Measurements from ENCODE around the gene GALNTL6. TPM values are rescaled to one million over a fixed set of nuclear protein-coding genes. Genes with fewer than 3 reads are reported as not detected.

The GALNTL6 gene
- total and polyA plus RNA-seq, 3 donors from 2014 or later: 2.9 to 6.2 (median 4.9) TPM

DNA sequence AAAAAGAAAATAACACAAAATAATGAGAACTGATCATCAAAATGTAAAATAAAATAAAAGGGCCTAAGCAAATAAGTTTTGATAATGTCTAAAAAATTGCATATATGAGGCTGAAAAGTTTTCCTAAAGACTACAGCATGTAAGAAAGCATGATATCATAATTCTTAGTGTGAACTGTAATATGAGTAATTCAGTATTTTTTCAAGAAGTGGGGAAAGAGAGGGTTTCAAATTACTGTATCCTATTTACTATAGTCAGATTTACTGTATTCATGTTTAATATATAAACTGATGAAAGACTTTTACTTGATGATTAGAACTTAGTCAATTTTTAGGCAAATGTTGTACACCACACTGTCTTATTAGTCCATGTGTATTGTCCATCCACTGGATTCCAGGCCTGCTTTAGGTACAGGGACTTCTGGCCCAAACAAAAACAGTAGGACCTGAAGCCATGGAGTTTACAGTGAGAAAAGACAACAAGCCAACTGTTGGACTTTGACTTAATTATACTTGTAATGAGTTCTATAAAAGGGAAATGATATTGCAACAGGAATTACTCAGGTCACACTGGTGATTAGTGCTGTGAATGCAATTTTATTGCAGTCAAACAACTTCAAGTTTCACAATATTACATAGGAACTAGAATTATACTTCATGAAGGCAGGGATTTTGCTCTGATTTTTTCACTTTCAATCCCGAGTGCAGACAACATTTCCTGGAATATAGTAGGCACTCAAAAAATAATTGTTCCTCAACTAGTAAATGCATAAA lies 837.7 kb downstream of the GALNTL6 start:
- WGBS, 2 donors: 55 to 84% methylated on average over 1 of the region's 1 CpG
- Histone ChIP-seq H3K9me3 (no peaks in the 10 kb centered on the region), H3K4me1 (no peaks in the 10 kb centered on the region), H3K27ac (no peak overlapping the region), H3K4me3 (no peak overlapping the region), H3K36me3 (ENCODE audit: low read depth, missing control alignments) (no peaks in the 10 kb centered on the region), H3K27me3 (no peaks in the 10 kb centered on the region)
- TF ChIP-seq, protein P1, sequence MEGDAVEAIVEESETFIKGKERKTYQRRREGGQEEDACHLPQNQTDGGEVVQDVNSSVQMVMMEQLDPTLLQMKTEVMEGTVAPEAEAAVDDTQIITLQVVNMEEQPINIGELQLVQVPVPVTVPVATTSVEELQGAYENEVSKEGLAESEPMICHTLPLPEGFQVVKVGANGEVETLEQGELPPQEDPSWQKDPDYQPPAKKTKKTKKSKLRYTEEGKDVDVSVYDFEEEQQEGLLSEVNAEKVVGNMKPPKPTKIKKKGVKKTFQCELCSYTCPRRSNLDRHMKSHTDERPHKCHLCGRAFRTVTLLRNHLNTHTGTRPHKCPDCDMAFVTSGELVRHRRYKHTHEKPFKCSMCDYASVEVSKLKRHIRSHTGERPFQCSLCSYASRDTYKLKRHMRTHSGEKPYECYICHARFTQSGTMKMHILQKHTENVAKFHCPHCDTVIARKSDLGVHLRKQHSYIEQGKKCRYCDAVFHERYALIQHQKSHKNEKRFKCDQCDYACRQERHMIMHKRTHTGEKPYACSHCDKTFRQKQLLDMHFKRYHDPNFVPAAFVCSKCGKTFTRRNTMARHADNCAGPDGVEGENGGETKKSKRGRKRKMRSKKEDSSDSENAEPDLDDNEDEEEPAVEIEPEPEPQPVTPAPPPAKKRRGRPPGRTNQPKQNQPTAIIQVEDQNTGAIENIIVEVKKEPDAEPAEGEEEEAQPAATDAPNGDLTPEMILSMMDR (IDR thresholded peaks at IDR 0.05): no peak
- no peak for TF ChIP-seq POLR2A (IDR thresholded peaks at IDR 0.05)
- DNase-seq: no peak
- intact Hi-C loops (cut with DNase I; ENCODE audit: low total_unique reads): no loop called here

DNA sequence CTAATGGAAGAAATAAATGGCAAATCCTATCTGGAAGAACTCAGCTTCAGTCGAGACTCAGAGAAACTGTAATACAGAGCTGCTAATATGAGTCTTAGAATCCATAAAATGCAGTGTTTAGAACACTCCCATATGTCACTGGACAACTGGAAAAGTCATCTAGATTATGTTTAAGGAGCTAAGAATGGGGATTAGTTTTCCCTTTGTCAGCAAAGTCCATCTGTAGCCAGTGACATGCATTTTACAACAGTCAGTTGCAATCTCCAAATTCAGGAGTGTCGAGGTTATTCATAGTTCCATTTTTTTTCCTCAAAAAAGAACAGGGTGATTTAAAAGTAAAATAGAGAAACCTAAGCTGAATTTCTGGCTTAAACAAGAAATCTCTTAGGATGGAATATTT lies 838.8 kb downstream of the GALNTL6 start:
- H3K27ac ChIP-seq: no peak overlapping the region
- no peaks in the 10 kb centered on the region for H3K36me3 ChIP-seq (ENCODE audit: low read depth, missing control alignments)
- 87 to 88% methylated on average over 2 of the region's 2 CpGs for WGBS, 2 donors
- H3K9me3 ChIP-seq: no peaks in the 10 kb centered on the region
- no peak for DNase-seq
- no peak overlapping the region for H3K4me3 ChIP-seq
- no peaks in the 10 kb centered on the region for H3K4me1 ChIP-seq
- no peaks in the 10 kb centered on the region for H3K27me3 ChIP-seq
- intact Hi-C loops (cut with DNase I; ENCODE audit: low total_unique reads): no loop called here
- no peak for TF ChIP-seq POLR2A (IDR thresholded peaks at IDR 0.05)
- TF ChIP-seq, protein P1 (IDR thresholded peaks at IDR 0.05): no peak

DNA sequence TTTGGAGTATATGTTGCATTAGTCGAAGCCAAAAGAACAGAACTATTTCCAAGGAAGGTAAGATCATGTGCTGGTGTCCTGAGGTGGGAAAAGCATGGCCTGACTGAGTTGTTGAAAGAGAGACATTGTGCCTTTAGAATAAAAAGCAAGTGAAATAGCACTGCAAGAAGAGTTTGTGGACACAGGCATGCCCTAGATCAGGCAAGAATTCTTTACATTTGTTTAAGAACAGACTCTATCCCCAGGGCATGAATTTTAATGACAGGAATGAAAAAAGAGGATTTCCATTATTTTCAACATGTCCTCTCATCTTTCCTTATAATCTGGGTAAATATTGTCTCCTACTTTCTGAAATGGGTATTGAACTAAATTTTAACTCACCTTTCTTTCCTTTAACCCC lies 839.2 kb downstream of the GALNTL6 start:
- H3K36me3 ChIP-seq (ENCODE audit: low read depth, missing control alignments): no peaks in the 10 kb centered on the region
- no peak overlapping the region for H3K27ac ChIP-seq
- DNase-seq: no peak
- TF ChIP-seq, protein P1 (IDR thresholded peaks at IDR 0.05): no peak
- no peak for TF ChIP-seq POLR2A (IDR thresholded peaks at IDR 0.05)
- 88 to 95% methylated on average over 1 of the region's 1 CpG for WGBS, 2 donors
- no peak overlapping the region for H3K4me3 ChIP-seq
- intact Hi-C loops (cut with DNase I; ENCODE audit: low total_unique reads): no loop called here
- no peaks in the 10 kb centered on the region for H3K4me1 ChIP-seq
- no peaks in the 10 kb centered on the region for H3K9me3 ChIP-seq
- H3K27me3 ChIP-seq: no peaks in the 10 kb centered on the region

DNA sequence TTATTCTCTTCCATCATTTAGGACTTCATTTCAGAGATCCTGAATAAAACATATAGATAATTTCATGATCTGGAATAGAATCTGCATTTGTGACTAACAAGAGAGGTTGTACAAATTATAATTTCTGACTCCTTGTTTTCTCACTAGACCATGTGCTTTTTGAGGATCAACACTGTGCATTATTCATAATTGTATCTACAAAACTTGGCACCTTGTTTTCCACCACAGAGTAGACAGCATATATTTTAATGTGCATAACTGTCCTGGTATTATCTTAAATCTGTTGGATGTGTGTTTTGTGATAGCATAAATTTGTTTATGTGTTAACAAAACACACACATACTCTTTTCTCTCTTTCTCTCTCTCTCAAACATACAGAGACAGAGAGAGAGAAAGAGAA lies 840.5 kb downstream of the GALNTL6 start:
- no peaks in the 10 kb centered on the region for H3K27me3 ChIP-seq
- DNase-seq: no peak
- H3K36me3 ChIP-seq (ENCODE audit: low read depth, missing control alignments): no peaks in the 10 kb centered on the region
- H3K9me3 ChIP-seq: no peaks in the 10 kb centered on the region
- intact Hi-C loops (cut with DNase I; ENCODE audit: low total_unique reads): no loop called here
- no peak for TF ChIP-seq POLR2A (IDR thresholded peaks at IDR 0.05)
- TF ChIP-seq, protein P1 (IDR thresholded peaks at IDR 0.05): no peak
- H3K27ac ChIP-seq: no peak overlapping the region
- no peaks in the 10 kb centered on the region for H3K4me1 ChIP-seq
- H3K4me3 ChIP-seq: no peak overlapping the region

DNA sequence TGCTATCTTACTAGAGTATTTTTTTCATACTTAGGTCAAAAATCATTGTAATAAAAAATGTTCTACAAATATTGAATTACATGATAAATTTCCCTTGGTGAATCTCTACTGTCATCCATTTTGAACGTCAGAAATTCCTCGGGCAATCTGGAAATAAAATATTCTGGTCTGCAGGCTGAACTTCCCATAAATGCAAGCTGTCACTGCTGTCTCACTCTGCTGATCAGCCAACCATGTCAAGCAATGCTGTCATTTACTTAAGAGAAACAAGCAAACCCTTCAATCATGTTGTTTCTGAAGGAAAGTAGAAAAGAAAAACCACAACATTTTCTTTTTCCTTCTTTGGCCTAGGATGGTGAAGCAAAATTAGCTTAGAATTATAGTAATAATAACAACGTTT lies 841.3 kb downstream of the GALNTL6 start:
- Histone ChIP-seq H3K27ac (no peak overlapping the region), H3K27me3 (no peaks in the 10 kb centered on the region), H3K4me3 (no peak overlapping the region), H3K36me3 (ENCODE audit: low read depth, missing control alignments) (no peaks in the 10 kb centered on the region), H3K9me3 (no peaks in the 10 kb centered on the region), H3K4me1 (no peaks in the 10 kb centered on the region)
- TF ChIP-seq, protein P1 (IDR thresholded peaks at IDR 0.05): no peak
- TF ChIP-seq POLR2A (IDR thresholded peaks at IDR 0.05): no peak
- DNase-seq: no peak
- intact Hi-C loops (cut with DNase I; ENCODE audit: low total_unique reads): no loop called here
- 69 to 74% methylated on average over 3 of the region's 3 CpGs for WGBS, 2 donors

Measured in testis (tissue), 3 donors.